GM12873 (cell line): ENCODE data around the gene ADAMTS14.

ENCODE experiments used
- CTCF ChIP-seq: IDR thresholded peaks from 2 replicates; pipeline ENCODE4 v1.5.1; 2012; ENCODE audit warnings: low read depth, mild to moderate bottlenecking, moderate library complexity, low read length, control low read depth; ENCODE audit not compliant: insufficient read depth; ENCODE audit errors: missing control alignments

ADAMTS14 gene

GRCh38 chr10:70672165-70673042, at the start of gene ADAMTS14:
ADAMTS14 (plus strand) TSS chr10:70672506; CDS start chr10:70672803, 297 bp downstream.
- no peak for TF ChIP-seq CTCF

- TF ChIP-seq CTCF: no peak
Measured at GRCh38 chr10:70622541-70622940, 49.8 kb upstream of the ADAMTS14 start.

- no peak for TF ChIP-seq CTCF
Measured at GRCh38 chr10:70622981-70623844, 49.1 kb upstream of the ADAMTS14 start.

GRCh38 chr10:70626056-70626455, 46.2 kb upstream of the ADAMTS14 start:
- TF ChIP-seq CTCF: no peak

GRCh38 chr10:70629338-70629737, 43.0 kb upstream of the ADAMTS14 start:
- TF ChIP-seq CTCF: no peak

- TF ChIP-seq CTCF: no peak
Measured at GRCh38 chr10:70634011-70634410, 38.3 kb upstream of the ADAMTS14 start.

GRCh38 chr10:70647086-70647485, 25.2 kb upstream of the ADAMTS14 start:
- no peak for TF ChIP-seq CTCF
